Loucy (cell line): ENCODE results near the gene SLC16A10.

Experiments
- H2AFZ ChIP-seq: fragments of 200-600 bp; sonication (generic); 2 replicates; pipeline ENCODE4 v1.6.0; 2016; ENCODE audit warnings: antibody characterized with exemption, mild to moderate bottlenecking, low read length, moderate library complexity
- H3F3A ChIP-seq: fragments of 200-600 bp; 2 replicates; pipeline ENCODE4 v1.6.0; 2016; ENCODE audit warnings: antibody characterized with exemption, low read depth, mild to moderate bottlenecking
- H3K27me3 ChIP-seq: fragments of 200-600 bp; sonication (generic); 2 replicates; pipeline ENCODE4 v1.6.1; 2014; ENCODE audit warnings: low read length, mild to moderate bottlenecking; ENCODE audit not compliant: insufficient read depth, poor library complexity, severe bottlenecking
- H3K36me3 ChIP-seq: fragments of 200-600 bp; sonication (generic); 2 replicates; pipeline ENCODE4 v1.6.1; 2016; ENCODE audit warnings: low read length; ENCODE audit not compliant: insufficient read depth
- H3K4me1 ChIP-seq: fragments of 200-600 bp; sonication (generic); 2 replicates; pipeline ENCODE4 v1.5.1; 2014; ENCODE audit warnings: low read length, mild to moderate bottlenecking; ENCODE audit not compliant: insufficient read depth, poor library complexity, severe bottlenecking
- H3K4me2 ChIP-seq: fragments of 200-600 bp; sonication (generic); 2 replicates; pipeline ENCODE4 v1.6.0; 2014; ENCODE audit warnings: antibody characterized with exemption, low read length, low read depth, mild to moderate bottlenecking; ENCODE audit not compliant: poor library complexity, severe bottlenecking
- H3K4me3 ChIP-seq: fragments of 200-600 bp; sonication (generic); 2 replicates; pipeline ENCODE4 v1.5.1; 2014; ENCODE audit warnings: low read length, mild to moderate bottlenecking, mixed read lengths; ENCODE audit not compliant: poor library complexity, severe bottlenecking
- H3K79me2 ChIP-seq: fragments of 200-600 bp; sonication (generic); 2 replicates; pipeline ENCODE4 v1.6.1; 2014; ENCODE audit warnings: low read length; ENCODE audit not compliant: insufficient read depth
- H3K9ac ChIP-seq: fragments of 200-600 bp; sonication (generic); 2 replicates; pipeline ENCODE4 v1.6.0; 2014; ENCODE audit warnings: mild to moderate bottlenecking, low read depth, low read length, moderate library complexity; ENCODE audit not compliant: poor library complexity, severe bottlenecking
- H3K9me2 ChIP-seq: fragments of 200-600 bp; sonication (generic); replicated peaks from 2 replicates; pipeline ENCODE4 v1.6.1; 2016; ENCODE audit warnings: low read depth, low read length, mixed read lengths
- H3K9me3 ChIP-seq: fragments of 200-600 bp; sonication (generic); 2 replicates; pipeline ENCODE4 v1.6.1; 2014; ENCODE audit warnings: mild to moderate bottlenecking, antibody characterized with exemption, low read length, low read depth; ENCODE audit not compliant: insufficient read depth
- H4K20me1 ChIP-seq: fragments of 200-600 bp; sonication (generic); 2 replicates; pipeline ENCODE4 v1.6.0; 2014; ENCODE audit warnings: antibody characterized with exemption, low read length, mild to moderate bottlenecking; ENCODE audit not compliant: insufficient read depth, poor library complexity, severe bottlenecking
- EZH2phosphoT487 ChIP-seq: fragments of 200-600 bp; IDR thresholded peaks from 2 replicates; pipeline ENCODE4 v1.6.1; 2018; ENCODE audit warnings: antibody characterized with exemption, mild to moderate bottlenecking, moderate library complexity, borderline replicate concordance
- TF ChIP-seq, protein P1 (sequence below): fragments of 200-600 bp; sonication (generic); conservative IDR thresholded peaks from 2 replicates; pipeline ENCODE4 v1.5.1; 2014; ENCODE audit warnings: mild to moderate bottlenecking, antibody characterized with exemption, low read length

Gene SLC16A10

DNA sequence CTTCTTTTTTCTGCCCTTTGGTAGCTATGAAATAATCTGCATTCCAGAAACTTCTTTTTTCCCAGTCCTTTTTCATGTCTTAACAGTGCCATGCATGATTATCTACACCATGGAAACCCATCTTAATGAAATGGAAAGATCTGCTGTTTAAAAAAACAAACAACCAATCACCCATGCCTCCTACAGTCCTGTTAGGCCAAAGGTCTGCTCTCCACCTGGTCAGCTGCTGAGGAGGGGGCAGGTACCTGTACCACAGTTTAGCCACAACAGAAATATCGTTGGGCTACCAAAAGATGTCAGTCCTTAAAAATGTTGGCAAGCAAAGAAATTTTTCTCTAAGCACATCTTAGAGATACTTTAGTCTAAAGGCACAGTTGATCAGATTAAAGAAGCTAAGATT is 112.6 kb downstream of the SLC16A10 start:
- no peaks in the 10 kb centered on the region for H3K9me3 ChIP-seq
- H3K4me2 ChIP-seq, result peak overlapping the region; percentile 81
- H3K9me2 ChIP-seq, result no peaks in the 10 kb centered on the region
- H3F3A ChIP-seq, result peaks cover 11% of the 10 kb centered on the region; the same call in 1 of the 2 replicates
- H3K79me2 ChIP-seq, result peaks cover 3% of the 10 kb centered on the region; the same call in 1 of the 2 replicates
- H3K36me3 ChIP-seq, result peaks cover 4% of the 10 kb centered on the region; the same call in 1 of the 2 replicates
- TF ChIP-seq EZH2phosphoT487, result no peak
- TF ChIP-seq, protein P1, sequence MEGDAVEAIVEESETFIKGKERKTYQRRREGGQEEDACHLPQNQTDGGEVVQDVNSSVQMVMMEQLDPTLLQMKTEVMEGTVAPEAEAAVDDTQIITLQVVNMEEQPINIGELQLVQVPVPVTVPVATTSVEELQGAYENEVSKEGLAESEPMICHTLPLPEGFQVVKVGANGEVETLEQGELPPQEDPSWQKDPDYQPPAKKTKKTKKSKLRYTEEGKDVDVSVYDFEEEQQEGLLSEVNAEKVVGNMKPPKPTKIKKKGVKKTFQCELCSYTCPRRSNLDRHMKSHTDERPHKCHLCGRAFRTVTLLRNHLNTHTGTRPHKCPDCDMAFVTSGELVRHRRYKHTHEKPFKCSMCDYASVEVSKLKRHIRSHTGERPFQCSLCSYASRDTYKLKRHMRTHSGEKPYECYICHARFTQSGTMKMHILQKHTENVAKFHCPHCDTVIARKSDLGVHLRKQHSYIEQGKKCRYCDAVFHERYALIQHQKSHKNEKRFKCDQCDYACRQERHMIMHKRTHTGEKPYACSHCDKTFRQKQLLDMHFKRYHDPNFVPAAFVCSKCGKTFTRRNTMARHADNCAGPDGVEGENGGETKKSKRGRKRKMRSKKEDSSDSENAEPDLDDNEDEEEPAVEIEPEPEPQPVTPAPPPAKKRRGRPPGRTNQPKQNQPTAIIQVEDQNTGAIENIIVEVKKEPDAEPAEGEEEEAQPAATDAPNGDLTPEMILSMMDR, result no peak
- H3K9ac ChIP-seq, result peak overlapping the region; percentile 78
- no peak overlapping the region; the same call in 1 of the 2 replicates for H2AFZ ChIP-seq
- H3K4me3 ChIP-seq, result peak overlapping the region; percentile 68
- peaks cover 62% of the 10 kb centered on the region for H3K4me1 ChIP-seq
- no peaks in the 10 kb centered on the region for H4K20me1 ChIP-seq
- H3K27me3 ChIP-seq, result no peaks in the 10 kb centered on the region

DNA sequence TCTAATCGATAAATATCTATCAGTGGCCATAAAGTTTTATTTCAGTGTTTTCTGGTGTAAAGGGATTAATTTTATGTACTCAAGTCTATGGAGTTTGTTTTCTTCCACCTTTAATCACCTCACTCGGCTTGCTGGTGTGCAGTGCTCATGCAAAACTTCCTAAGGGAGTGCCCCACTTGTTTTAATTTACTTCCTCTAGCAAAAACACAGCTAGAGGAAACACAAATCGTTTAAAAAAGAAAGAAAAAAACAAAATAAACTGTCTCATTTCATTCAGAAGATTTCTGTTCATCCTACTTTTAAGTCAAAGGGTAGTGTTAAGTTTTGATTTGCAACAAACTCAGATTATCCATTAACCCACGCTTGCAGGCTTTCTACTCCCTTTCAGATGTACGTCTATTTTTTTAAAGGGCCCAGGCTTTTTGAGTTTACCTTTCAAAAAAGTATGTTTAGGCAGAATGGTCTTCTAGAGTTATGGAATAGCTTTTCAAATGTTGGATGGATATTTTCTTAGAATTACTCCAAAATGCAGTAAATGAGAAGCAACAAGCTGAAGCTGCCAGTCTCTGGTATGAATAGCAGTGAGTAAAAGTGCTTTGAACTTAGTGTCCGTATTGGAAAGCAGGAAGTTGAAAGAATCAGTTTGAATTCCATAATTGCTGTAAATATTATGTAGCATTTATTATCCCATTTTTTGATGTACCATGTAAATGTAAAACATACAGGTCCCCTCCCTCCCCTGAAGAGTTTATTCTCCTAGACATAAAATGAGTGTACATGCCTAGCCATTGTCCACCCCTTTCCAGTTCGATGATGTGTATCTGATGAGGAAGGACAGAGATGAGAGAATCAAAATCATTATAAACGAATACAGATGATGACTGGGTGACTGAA is 113.3 kb downstream of the SLC16A10 start:
- Histone ChIP-seq H3K9me2 (no peaks in the 10 kb centered on the region), H2AFZ (no peak overlapping the region; the same call in 1 of the 2 replicates), H3K9me3 (no peaks in the 10 kb centered on the region), H4K20me1 (no peaks in the 10 kb centered on the region), H3K4me1 (peaks cover 62% of the 10 kb centered on the region), H3K79me2 (peaks cover 3% of the 10 kb centered on the region; the same call in 1 of the 2 replicates), H3K27me3 (no peaks in the 10 kb centered on the region), H3K9ac (peak overlapping the region; percentile 78), H3F3A (peaks cover 11% of the 10 kb centered on the region; the same call in 1 of the 2 replicates), H3K4me3 (peak overlapping the region; percentile 68), H3K4me2 (peak overlapping the region; percentile 81), H3K36me3 (peaks cover 4% of the 10 kb centered on the region; the same call in 1 of the 2 replicates)
- no peak for TF ChIP-seq EZH2phosphoT487
- TF ChIP-seq, protein P1, result no peak

DNA sequence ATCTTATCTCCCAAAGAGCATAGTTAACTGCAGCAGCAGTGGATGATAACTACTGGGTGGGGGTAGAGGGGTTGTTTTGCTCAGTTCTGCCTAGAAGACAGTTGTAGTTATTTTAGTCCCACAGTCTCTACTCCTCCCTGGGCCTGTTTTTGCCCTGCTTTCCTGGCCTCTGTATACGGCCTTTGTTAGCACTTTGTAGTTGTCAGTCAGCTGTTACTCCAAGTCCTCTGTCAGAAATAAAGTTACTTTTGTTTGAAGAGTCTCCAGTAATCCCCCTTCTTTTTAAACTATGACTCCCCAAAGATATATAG is 113.9 kb downstream of the SLC16A10 start:
- Histone ChIP-seq H3K79me2 (peaks cover 3% of the 10 kb centered on the region; the same call in 1 of the 2 replicates), H3K4me2 (peak overlapping the region; percentile 81)

More for the DNA sequence above, 113.9 kb downstream of the SLC16A10 start:
- Histone ChIP-seq H3K36me3 (peaks cover 4% of the 10 kb centered on the region; the same call in 1 of the 2 replicates), H4K20me1 (no peaks in the 10 kb centered on the region), H3K27me3 (no peaks in the 10 kb centered on the region), H2AFZ (no peak overlapping the region), H3K9me3 (no peaks in the 10 kb centered on the region), H3K4me1 (peaks cover 64% of the 10 kb centered on the region), H3K4me3 (peak overlapping the region; percentile 68), H3K9me2 (no peaks in the 10 kb centered on the region), H3K9ac (peak overlapping the region; percentile 78), H3F3A (peaks cover 11% of the 10 kb centered on the region; the same call in 1 of the 2 replicates)
- TF ChIP-seq EZH2phosphoT487, result no peak
- TF ChIP-seq, protein P1, result no peak
